Uterus (tissue), 2 donors: Measurements from ENCODE around the gene CD96.

Source experiments
- CTCF ChIP-seq, 4 experiments: fragments of 200-600 bp in 2 of 4; fragments of 450-650 bp in 2 of 4; sonication (generic) in 2 of 4; IDR thresholded peaks; one replicate each; pipeline ENCODE4 v1.5.1; 2016 to 2019; ENCODE audit warnings: antibody characterized with exemption in 4 of 4, mild to moderate bottlenecking in 2 of 4, moderate library complexity in 1 of 4
- POLR2A ChIP-seq, 2 donors: fragments of 450-650 bp; IDR thresholded peaks; one replicate each; pipeline ENCODE4 v1.6.1; 2016; ENCODE audit warnings: antibody characterized with exemption in 2 of 2, mild to moderate bottlenecking in 1 of 2, moderate library complexity in 1 of 2

- TF ChIP-seq CTCF (IDR thresholded peaks at IDR 0.05) = no peak
- TF ChIP-seq POLR2A (IDR thresholded peaks at IDR 0.05) = no peak
These were observed 110.6 kb downstream of the CD96 start for GRCh38 chr3:111652492-111653180.
